HG03565 (cell line): ENCODE data around the gene BORCS5.
"Not testable (repeated sequence)": the region's sequence is repeated elsewhere in the genome, so short reads cannot be mapped to it uniquely, and the experiment has no call there.

Experiments used
- ATAC-seq: cut with Tn5 transposase; IDR thresholded peaks from one replicate; pipeline ENCODE4 v1.9.1; 2021; ENCODE audit warnings: mild to moderate bottlenecking, moderate library complexity; ENCODE audit not compliant: unreplicated experiment

The BORCS5 gene

GRCh38 chr12:12351468-12352185, 5.3 kb upstream of the BORCS5 start:
- not testable (repeated sequence) for ATAC-seq

DNA sequence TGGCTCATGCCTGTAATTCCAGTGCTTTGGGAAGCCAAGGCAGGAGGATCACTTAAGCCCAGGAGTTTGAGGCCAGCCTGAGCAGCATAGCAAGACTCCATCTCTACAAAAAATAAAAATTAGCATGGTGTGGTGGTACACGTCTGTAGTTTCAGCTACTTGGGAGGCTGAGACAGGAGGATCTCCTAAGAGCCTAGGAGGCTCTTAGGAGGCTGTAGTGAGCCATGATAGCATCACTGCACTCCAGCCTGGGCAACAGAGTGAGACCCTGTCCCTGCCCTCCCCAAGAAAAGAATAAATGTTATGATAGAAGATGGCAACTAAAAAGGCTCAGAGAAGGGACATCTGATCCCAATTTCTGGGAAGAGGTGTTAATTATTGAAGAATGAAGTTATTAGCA, 3.6 kb upstream of the BORCS5 start:
- no peak for ATAC-seq

DNA sequence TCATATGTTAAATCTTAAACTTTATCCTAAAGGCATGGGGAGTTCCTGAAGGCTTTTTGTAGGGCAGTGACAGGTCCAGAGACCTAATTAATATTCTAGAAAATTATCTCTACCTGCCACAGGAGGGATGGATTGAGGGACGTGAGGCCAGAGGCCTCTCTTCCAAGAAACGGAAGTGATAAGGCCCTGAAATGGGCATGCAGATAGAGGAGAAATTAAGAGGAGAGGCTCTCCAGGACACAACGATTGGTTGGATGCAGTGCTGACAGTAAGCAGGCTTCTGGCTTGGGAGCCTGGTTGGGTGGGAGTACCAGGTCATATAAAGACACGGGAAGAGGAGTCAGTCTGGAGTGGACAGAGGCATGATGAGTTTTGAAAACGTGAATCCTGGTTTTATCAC, 3.1 kb upstream of the BORCS5 start:
- no peak for ATAC-seq

GRCh38 chr12:12356467-12356895, 397 bp upstream of the BORCS5 start:
- no peak for ATAC-seq

- ATAC-seq = no peak
Measured at GRCh38 chr12:12357719-12358461, 1.0 kb downstream of the BORCS5 start.

DNA sequence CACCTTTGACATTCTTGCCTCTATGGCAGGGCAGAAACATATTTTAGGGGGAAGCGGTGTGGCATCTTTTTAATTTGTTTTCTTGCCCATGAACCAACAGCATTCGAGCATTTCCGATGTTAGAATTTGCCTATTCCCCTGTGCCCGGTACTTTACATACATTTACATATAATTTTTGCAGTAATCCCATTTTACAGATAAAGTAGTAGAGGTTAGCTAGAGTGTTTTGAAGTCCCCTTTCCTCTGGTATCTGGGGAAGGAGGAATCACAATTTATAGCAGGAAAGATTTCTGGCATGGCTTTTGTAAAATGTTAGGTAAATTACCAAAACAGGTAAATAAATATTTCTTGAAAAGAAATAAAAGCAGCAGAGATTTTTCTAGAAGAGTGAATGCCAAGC, 1.6 kb downstream of the BORCS5 start:
- no peak for ATAC-seq

DNA sequence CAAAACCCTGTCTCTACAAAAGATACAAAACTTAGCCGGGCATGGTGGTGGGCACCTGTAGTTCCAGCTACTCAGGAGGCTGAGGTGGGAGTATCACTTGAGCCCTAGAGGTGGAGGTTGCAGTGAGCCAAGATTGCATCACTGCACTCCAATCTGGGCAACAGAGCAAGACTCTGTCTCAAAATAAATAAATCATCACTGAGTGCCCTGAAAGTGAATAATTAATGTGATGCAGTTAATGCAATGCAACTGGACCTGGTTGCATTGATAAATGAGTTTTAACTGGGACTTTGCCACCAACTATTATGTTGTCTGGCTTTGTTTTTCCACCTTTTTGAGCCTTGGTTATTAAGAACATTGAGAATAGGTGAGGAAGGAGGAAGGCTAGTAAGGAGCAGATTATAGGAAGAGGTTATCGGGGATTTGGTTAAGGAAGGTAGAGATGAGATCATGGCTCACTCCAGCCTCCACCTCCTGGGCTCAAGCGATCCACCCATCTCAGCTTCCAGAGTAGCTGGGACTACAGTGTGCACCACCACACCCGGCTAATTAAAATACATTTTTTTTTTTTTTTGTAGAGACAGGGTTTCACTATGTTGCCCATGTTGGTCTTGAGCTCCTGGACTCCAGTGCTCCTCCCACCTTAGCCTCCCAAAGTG, 8.0 kb downstream of the BORCS5 start:
- ATAC-seq = no peak

- no peak for ATAC-seq
Measured at GRCh38 chr12:12365446-12365802, 8.5 kb downstream of the BORCS5 start.

- ATAC-seq = no peak
Measured at GRCh38 chr12:12365931-12366431, 9.1 kb downstream of the BORCS5 start.

DNA sequence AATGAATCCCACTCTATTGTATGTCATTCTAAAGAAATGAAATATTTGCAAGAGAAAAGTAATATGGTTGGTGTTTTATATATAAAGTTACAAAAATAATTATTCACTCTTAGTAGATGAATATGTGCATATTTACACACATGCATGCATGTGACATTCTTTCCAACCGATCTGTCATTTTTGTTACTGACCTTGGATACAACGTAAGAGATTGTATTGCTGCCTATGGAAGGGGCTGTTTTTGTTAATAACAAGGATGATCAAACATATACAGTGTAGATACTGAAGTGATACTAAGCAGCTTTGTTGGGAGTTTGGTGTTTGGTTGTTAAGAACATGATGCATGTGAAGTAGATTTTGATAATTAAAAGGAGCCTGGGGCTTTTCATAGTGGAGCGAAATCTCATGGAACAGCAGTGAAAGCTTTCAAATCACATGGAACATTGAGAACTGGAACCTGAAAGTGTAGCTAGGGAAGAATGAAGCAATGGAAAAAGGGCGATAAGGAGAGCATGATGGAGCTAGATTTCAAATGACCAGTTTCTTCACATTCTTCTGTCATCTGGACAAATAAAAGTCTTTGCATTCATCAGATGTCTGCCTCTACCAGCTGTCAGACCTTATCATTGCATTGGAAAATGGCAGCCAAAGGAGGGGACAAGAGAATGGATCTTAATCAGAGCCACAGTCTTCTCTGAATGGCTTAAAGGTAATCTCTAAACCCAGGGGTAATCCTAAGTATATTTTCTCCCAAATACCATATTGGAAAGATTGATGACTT, 10.0 kb downstream of the BORCS5 start:
- no peak for ATAC-seq

DNA sequence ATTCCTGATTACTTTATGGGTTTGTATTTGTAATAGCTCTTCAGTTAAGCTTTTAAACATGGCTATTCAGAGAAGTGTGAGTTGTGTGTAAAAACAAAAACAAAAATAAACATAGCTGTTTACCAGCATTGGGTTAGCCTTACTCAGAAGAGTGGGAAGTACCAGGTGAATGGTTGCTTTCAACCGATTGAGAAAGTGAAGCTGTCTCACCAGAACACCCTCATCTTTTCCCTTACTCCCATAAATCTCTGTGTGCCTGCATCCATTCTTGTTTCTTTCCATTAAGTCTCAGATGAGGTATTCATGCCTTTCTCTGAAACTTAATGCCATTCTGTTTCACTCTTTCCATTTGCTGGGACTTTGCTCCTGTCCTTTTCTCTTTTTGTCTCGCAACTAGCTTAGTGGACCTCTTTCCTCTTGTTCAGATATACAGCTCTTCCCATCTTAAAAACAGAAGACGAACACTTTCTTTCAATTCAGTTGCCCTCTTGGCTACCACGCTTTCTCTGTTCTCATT, 10.7 kb downstream of the BORCS5 start:
- ATAC-seq = no peak

DNA sequence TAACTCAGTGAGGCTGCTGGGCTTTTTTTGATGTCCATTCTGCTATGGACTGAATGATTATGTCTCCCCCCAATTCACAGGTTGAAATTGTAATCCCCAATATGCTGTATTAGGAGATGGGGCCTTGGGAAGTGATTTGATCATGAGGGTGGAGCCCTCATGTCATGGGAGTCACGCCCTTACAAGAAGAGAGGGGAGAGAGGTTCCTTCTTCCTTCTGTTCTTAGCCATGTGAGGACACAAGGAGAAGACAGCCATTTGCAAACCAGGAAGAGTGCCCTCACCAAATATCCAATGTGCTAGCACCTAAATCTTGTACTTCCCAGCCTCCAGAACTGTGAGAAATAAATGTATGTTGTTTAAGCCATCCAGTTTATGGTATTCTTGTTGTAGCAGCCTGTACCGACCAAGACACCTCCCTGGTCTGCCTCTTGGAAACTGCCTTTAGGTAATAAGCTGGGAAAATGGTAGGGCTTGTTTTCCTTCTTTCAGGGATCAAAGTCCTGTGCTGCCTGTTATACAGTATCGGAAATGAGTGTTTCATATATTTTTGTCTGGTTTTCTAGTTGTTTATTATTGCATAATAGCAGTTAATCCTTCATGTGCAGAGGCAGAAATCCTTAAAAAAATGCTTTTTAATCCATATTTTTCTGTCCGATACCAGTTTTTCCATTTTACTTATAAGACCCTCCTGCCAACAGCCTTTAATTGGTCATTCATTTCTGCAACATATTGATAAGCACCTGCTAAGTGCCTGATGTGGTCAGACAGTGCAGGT, 16.3 kb downstream of the BORCS5 start:
- no peak for ATAC-seq

- ATAC-seq = no peak
Measured at GRCh38 chr12:12376646-12377448, 20.0 kb downstream of the BORCS5 start.

DNA sequence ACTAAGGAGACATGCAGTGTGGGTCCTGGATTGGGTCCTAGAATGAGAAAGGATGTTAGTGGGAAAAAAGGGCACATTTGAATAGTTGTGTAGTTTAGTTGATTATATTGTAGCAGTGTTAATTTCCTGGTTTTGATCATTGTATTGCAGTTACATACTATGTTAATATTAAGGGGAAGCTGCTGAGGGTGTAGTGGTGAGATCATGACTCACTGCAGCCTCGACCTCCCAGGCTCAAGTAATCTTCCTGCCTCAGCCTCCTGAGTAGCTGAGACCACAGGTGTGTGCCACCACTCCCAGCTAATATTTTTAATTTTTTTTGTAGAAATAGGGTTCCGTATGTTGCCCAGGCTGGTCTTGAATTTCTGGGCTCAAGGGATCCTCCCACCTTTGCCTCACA, 21.7 kb downstream of the BORCS5 start:
- no peak for ATAC-seq

DNA sequence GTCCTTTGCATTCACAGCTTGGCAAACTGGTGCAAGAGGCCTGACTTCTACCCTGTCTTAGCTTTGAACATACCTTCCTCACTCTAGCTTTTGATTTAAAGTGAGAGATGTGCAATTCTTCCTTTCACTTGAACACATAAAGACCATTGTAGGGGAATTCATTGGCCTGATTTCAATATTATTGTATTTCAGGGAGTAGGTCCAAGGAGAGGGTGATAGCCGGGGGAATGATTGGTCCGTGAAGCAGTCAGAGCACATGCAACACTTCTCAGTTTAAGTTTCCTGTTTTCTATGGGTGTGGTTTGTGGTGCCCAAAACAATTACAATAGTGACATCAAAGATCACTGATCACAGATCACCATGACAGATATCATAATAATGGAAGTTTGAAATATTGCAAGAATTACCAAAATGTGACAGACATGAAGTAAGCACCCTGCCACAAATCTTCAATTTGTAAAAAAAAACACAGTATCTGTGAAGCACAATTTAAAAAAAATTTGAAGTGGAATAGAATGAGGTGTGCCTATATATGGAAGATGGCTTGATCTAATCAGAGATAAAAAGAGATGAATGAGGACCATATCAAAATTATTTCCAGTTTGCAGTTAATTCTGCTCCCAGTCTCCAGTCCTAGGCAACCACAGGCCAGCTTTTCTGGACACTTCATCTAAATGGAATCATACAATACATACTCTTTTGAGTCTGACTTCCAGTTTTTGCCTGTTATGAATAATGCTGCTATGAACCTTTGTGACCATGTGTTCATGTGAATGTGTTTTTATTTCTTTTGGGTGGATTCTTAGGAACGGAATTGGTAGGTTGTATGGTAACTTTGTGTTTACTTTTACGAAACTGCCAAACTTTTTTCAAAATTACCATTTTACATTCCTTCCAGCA, 23.2 kb downstream of the BORCS5 start:
- no peak for ATAC-seq

- no peak for ATAC-seq
Measured at GRCh38 chr12:12380949-12381593, 24.2 kb downstream of the BORCS5 start.

DNA sequence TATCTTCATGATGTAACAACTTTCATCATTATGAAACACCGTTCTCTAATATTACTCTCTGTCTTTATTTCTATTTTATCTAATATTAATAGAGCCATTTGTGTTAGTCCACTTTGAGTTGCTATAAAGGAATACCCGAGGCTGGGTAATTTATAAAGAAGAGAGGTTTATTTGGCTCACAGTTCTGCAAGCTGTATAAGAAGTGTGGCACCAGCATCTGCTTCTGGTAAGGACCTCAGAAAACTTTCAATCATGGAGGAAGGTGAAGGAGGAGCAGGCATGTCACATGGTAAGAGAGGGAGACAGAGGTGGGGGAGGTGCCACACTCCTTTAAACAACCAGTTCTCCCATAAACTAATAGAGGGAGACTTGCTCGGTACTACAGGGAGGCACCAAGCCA, 25.1 kb downstream of the BORCS5 start:
- ATAC-seq = no peak
